ENCODE results near the gene GMFB.
A peak's percentile ranks its signal among the peaks of the same experiment; 100 is the strongest.
"Not testable (repeated sequence)": the region's sequence is repeated elsewhere in the genome, so short reads cannot be mapped to it uniquely, and the experiment has no call there.

GMFB gene

GRCh38 chr14:54444681-54445080, 44.1 kb downstream of the GMFB start:
- DNase-seq (ENCODE audit: low read depth), result no peak
- no peak overlapping the region for H3K4me3 ChIP-seq (ENCODE audit: low read depth, low read length)
- no peak for TF ChIP-seq POLR2A (IDR thresholded peaks at IDR 0.05; ENCODE audit: extremely low read depth, insufficient read length)

- TF ChIP-seq POLR2A (IDR thresholded peaks at IDR 0.05; ENCODE audit: extremely low read depth, insufficient read length) (no peak), MAX (IDR thresholded peaks at IDR 0.05; ENCODE audit: low read depth, low read length) (no peak), CTCF (IDR thresholded peaks at IDR 0.05; ENCODE audit: low read depth, low read length) (no peak), MYC (IDR thresholded peaks at IDR 0.05; ENCODE audit: low read depth, low read length) (no peak)
- no peak for DNase-seq (ENCODE audit: low read depth)
- H3K4me3 ChIP-seq (ENCODE audit: low read depth, low read length), result no peak overlapping the region
Observed at GRCh38 chr14:54443981-54444380, 44.8 kb downstream of the GMFB start.

GRCh38 chr14:54442961-54443360, 45.8 kb downstream of the GMFB start:
- DNase-seq (ENCODE audit: low read depth); H3K4me3 ChIP-seq (ENCODE audit: low read depth, low read length): not testable (repeated sequence)

- DNase-seq (ENCODE audit: low read depth), result peak; percentile 92
- TF ChIP-seq MYC (IDR thresholded peaks at IDR 0.05; ENCODE audit: low read depth, low read length) (peak; percentile 12; the same call in 1 of the 2 replicates), CTCF (IDR thresholded peaks at IDR 0.05; ENCODE audit: low read depth, low read length) (peak; percentile 67), MAX (IDR thresholded peaks at IDR 0.05; ENCODE audit: low read depth, low read length) (no peak), POLR2A (IDR thresholded peaks at IDR 0.05; ENCODE audit: extremely low read depth, insufficient read length) (peak; percentile 72)
- peak within 1 kb of the TSS; percentile 99 for H3K4me3 ChIP-seq (ENCODE audit: low read depth, low read length)
Observed at GRCh38 chr14:54440873-54441868, 47.6 kb downstream of the GMFB start, which contains the start of gene CNIH1. Gene CNIH1, minus strand, starts transcription at chr14:54441374. Its CDS starts 47 bp downstream, at chr14:54441327.

GRCh38 chr14:54440476-54440872, 48.3 kb downstream of the GMFB start:
- DNase-seq (ENCODE audit: low read depth), result no peak
- H3K4me3 ChIP-seq (ENCODE audit: low read depth, low read length), result peak overlapping the region; percentile 99
- TF ChIP-seq MYC (IDR thresholded peaks at IDR 0.05; ENCODE audit: low read depth, low read length) (no peak), MAX (IDR thresholded peaks at IDR 0.05; ENCODE audit: low read depth, low read length) (no peak), CTCF (IDR thresholded peaks at IDR 0.05; ENCODE audit: low read depth, low read length) (no peak), POLR2A (IDR thresholded peaks at IDR 0.05; ENCODE audit: extremely low read depth, insufficient read length) (no peak)

GRCh38 chr14:54440037-54440436, 48.7 kb downstream of the GMFB start:
- DNase-seq (ENCODE audit: low read depth), result no peak
- TF ChIP-seq MAX (IDR thresholded peaks at IDR 0.05; ENCODE audit: low read depth, low read length) (no peak), POLR2A (IDR thresholded peaks at IDR 0.05; ENCODE audit: extremely low read depth, insufficient read length) (no peak), MYC (IDR thresholded peaks at IDR 0.05; ENCODE audit: low read depth, low read length) (no peak), CTCF (IDR thresholded peaks at IDR 0.05; ENCODE audit: low read depth, low read length) (no peak)
- H3K4me3 ChIP-seq (ENCODE audit: low read depth, low read length), result peak overlapping the region; percentile 99

All from NB4 (cell line).